Vagina (tissue), 2 donors: ENCODE data around the gene SYDE2.

Source experiments
- CTCF ChIP-seq, 3 experiments: fragments of 450-650 bp in 2 of 3; fragments of 200-600 bp in 1 of 3; sonication (generic) in 1 of 3; IDR thresholded peaks; one replicate each; pipeline ENCODE4 v1.5.1; 2017 to 2019; ENCODE audit warnings: antibody characterized with exemption in 3 of 3, mild to moderate bottlenecking in 2 of 3, moderate library complexity in 2 of 3
- POLR2A ChIP-seq, 2 donors: fragments of 450-650 bp; IDR thresholded peaks; one replicate each; pipeline ENCODE4 v1.6.1; 2017; ENCODE audit warnings: antibody characterized with exemption in 2 of 2, mild to moderate bottlenecking in 2 of 2, moderate library complexity in 2 of 2
- POLR2AphosphoS5 ChIP-seq, 2 donors: sonication (generic); formaldehyde crosslinking; IDR thresholded peaks; one replicate each; pipeline ENCODE4 v1.9.0; 2017; ENCODE audit warnings: antibody characterized with exemption in 2 of 2, mild to moderate bottlenecking in 2 of 2, low read depth in 1 of 2; ENCODE audit not compliant: insufficient read depth in 1 of 2

DNA sequence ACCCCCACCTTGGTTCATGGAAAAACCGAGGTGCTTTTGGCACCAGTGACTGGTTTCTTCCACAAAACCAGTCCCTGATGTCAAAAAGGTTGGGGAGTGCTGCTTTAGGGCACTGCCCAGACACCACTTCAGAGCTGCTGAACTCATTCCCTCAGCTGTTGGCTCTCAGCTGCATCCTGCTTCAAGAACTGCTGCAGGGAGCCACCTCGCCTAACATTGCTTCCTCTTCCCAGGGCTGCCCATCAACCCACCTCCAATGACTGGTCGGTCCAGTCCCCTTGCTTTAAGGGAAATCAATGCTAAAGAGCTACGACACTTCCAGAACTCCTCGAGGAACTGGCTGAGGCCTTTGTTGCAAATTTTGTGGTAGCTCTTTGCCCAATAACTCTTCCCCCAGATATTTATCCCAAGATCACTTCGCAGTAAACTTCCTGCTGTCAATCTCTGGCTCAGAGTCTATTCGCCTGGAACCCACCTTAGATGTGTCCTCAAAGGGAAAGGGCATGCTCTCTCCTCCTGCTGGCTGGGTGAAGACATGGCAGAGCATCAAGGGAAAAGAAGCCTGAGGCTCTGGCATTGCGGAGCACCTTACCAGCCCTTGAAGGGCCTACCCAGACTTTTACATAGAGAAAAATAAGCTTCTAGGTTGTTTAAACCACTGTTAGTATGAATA is 29.6 kb upstream of the SYDE2 start:
- TF ChIP-seq CTCF (IDR thresholded peaks at IDR 0.05) (no peak), POLR2AphosphoS5 (IDR thresholded peaks at IDR 0.05; ENCODE audit: insufficient read depth in 1 of 2, low read depth in 1 of 2) (no peak), POLR2A (IDR thresholded peaks at IDR 0.05) (no peak)
